NCI-H1105 (cell line): Measurements from ENCODE around the gene PPIP5K1.
A peak's percentile ranks its signal among the peaks of the same experiment; 100 is the strongest.
"Not testable (repeated sequence)": the region's sequence is repeated elsewhere in the genome, so short reads cannot be mapped to it uniquely, and the experiment has no call there.

Experiments used
- DNase-seq: peaks from one replicate; lab custom pipeline; 2025; lab: John Stamatoyannopoulos, UW

PPIP5K1 gene

GRCh38 chr15:43544266-43544665, 45.7 kb downstream of the PPIP5K1 start:
- no peak for DNase-seq

GRCh38 chr15:43541785-43542184, 48.2 kb downstream of the PPIP5K1 start:
- DNase-seq = no peak

GRCh38 chr15:43538091-43538490, 51.9 kb downstream of the PPIP5K1 start:
- no peak for DNase-seq

- DNase-seq = no peak
Observed at GRCh38 chr15:43534897-43535296, 55.1 kb downstream of the PPIP5K1 start.

GRCh38 chr15:43532826-43533225, 57.2 kb downstream of the PPIP5K1 start:
- not testable (repeated sequence) for DNase-seq

GRCh38 chr15:43531018-43531670, 58.9 kb downstream of the PPIP5K1 start:
- no peak for DNase-seq

DNA sequence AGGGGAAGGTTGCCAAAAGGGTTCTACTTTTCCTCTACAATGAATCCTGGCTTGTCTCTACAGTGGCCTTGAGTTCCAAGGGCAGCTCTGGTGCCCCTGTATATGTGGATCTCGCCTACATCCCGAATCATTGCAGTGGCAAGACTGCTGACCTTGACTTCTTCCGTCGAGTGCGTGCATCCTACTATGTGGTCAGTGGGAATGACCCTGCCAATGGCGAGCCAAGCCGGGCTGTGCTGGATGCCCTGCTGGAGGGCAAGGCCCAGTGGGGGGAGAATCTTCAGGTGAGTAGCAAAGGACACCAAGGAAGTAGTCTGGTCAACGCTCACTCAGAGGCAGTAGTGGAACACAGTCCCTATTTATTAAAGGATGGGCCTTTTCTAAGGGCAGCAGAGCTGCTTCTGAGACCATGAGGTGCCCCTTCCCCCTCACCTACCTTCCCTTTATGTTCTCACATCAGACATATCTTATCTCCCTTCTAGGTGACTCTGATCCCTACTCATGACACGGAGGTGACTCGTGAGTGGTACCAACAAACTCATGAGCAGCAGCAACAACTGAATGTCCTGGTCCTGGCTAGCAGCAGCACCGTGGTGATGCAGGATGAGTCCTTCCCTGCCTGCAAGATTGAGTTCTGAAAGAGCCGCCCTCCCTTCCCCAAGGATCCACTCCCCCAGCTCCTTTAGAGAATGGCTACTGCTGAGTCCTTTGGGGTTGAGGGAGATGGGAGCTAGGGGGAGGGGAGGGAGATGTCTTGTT, 60.2 kb downstream of the PPIP5K1 start:
- no peak for DNase-seq

- DNase-seq = no peak
Observed at GRCh38 chr15:43529141-43529540, 60.9 kb downstream of the PPIP5K1 start.

- no peak for DNase-seq
Observed at GRCh38 chr15:43528542-43529007, 61.4 kb downstream of the PPIP5K1 start.

GRCh38 chr15:43527802-43528541, 62.0 kb downstream of the PPIP5K1 start:
- DNase-seq = no peak

- DNase-seq = no peak
Observed at GRCh38 chr15:43527016-43527801, 62.8 kb downstream of the PPIP5K1 start.

DNA sequence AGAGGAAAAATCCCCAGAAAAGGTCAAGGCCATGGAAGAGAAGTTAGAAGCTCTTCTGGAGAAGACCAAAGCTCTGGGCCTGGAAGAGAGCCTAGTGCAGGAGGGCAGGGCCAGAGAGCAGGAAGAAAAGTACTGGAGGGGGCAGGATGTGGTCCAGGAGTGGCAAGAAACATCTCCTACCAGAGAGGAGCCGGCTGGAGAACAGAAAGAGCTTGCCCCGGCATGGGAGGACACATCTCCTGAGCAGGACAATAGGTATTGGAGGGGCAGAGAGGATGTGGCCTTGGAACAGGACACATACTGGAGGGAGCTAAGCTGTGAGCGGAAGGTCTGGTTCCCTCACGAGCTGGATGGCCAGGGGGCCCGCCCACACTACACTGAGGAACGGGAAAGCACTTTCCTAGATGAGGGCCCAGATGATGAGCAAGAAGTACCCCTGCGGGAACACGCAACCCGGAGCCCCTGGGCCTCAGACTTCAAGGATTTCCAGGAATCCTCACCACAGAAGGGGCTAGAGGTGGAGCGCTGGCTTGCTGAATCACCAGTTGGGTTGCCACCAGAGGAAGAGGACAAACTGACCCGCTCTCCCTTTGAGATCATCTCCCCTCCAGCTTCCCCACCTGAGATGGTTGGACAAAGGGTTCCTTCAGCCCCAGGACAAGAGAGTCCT, 63.6 kb downstream of the PPIP5K1 start:
- no peak for DNase-seq

DNA sequence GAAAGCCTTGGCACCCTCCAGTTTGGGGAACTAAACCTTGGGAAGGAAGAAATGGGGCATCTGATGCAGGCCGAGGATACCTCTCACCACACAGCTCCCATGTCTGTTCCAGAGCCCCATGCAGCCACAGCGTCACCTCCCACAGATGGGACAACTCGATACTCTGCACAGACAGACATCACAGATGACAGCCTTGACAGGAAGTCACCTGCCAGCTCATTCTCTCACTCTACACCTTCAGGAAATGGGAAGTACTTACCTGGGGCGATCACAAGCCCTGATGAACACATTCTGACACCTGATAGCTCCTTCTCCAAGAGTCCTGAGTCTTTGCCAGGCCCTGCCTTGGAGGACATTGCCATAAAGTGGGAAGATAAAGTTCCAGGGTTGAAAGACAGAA, 64.9 kb downstream of the PPIP5K1 start:
- DNase-seq = no peak

DNA sequence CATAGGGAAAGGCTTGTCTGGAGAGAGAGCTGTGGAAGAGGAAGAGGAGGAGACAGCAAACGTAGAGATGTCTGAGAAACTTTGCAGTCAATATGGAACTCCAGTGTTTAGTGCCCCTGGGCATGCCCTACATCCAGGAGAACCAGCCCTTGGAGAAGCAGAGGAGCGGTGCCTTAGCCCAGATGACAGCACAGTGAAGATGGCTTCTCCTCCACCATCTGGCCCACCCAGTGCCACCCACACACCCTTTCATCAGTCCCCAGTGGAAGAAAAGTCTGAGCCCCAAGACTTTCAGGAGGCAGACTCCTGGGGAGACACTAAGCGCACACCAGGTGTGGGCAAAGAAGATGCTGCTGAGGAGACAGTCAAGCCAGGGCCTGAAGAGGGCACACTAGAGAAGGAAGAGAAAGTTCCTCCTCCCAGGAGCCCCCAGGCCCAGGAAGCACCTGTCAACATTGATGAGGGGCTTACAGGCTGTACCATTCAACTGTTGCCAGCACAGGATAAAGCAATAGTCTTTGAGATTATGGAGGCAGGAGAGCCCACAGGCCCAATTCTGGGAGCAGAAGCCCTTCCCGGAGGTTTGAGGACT, 65.7 kb downstream of the PPIP5K1 start:
- no peak for DNase-seq

DNA sequence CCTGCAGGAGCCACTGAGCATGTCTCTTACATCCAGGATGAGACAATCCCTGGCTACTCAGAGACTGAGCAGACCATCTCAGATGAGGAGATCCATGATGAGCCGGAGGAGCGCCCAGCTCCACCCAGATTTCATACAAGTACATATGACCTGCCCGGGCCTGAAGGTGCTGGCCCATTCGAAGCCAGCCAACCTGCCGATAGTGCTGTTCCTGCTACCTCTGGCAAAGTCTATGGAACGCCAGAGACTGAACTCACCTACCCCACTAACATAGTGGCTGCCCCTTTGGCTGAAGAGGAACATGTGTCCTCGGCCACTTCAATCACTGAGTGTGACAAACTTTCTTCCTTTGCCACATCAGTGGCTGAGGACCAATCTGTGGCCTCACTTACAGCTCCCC, 66.4 kb downstream of the PPIP5K1 start:
- DNase-seq = no peak

DNA sequence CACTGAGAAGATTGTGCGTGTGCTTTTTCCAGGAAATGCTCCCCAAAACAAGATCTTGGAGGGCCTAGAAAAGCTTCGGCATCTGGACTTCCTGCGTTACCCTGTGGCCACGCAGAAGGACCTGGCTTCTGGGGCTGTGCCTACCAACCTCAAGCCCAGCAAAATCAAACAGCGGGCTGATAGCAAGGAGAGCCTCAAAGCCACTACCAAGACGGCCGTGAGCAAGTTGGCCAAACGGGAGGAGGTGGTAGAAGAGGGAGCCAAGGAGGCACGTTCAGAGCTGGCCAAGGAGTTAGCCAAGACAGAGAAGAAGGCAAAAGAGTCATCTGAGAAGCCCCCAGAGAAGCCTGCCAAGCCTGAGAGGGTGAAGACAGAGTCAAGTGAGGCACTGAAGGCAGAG, 67.8 kb downstream of the PPIP5K1 start:
- DNase-seq = no peak

- no peak for DNase-seq
Observed at GRCh38 chr15:43521419-43521818, 68.6 kb downstream of the PPIP5K1 start.

GRCh38 chr15:43520138-43520537, 69.9 kb downstream of the PPIP5K1 start:
- no peak for DNase-seq

DNA sequence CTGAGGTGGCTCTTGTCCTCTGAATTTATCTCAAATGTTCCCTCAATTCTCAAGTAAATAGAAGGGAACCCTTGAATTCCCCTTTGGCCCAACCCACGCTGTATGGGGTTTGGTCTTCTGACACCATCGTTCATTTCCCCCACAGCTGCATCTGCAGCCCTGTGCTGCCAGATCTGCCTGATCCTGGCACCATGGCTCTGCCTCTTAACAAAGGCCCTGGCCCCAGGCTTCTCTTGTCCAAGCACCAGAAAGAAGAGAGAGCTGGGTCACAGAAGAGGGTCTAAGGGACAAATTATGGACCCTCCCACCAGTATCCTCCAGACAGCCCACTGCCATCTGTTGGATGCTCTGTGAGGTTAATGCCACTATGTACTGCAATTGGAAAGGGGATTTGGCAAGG, 70.8 kb downstream of the PPIP5K1 start:
- no peak for DNase-seq

GRCh38 chr15:43518197-43518761, 71.7 kb downstream of the PPIP5K1 start:
- peak; percentile 42 for DNase-seq
